Progenitor cell of endocrine pancreas (in vitro differentiated cells): ENCODE data around the gene MXRA7. TPM values are rescaled to one million over a fixed set of nuclear protein-coding genes. Genes with fewer than 3 reads are reported as not detected.

Experiments
- DNase-seq: peaks from one replicate; pipeline ENCODE4 v3.0.0; 2021; ENCODE audit warnings: low spot score; ENCODE audit not compliant: unreplicated experiment
- H3K27ac Mint-ChIP-seq: 2 replicates; pipeline ENCODE4 v1.8.0; 2021; ENCODE audit warnings: mild to moderate bottlenecking, moderate library complexity, mixed read lengths
- H3K27me3 Mint-ChIP-seq: 2 replicates; pipeline ENCODE4 v1.8.0; 2021; ENCODE audit warnings: mixed read lengths
- H3K36me3 Mint-ChIP-seq: 2 replicates; pipeline ENCODE4 v1.8.0; 2022; ENCODE audit warnings: mixed read lengths; ENCODE audit not compliant: insufficient read depth
- H3K4me1 Mint-ChIP-seq: 2 replicates; pipeline ENCODE4 v1.8.0; 2021; ENCODE audit warnings: low read depth, mixed read lengths
- H3K4me3 Mint-ChIP-seq: 2 replicates; pipeline ENCODE4 v1.8.0; 2021; ENCODE audit warnings: low read depth, mild to moderate bottlenecking, moderate library complexity, mixed read lengths
- H3K9me3 Mint-ChIP-seq: 2 replicates; pipeline ENCODE4 v1.8.0; 2021; ENCODE audit warnings: low read depth, mixed read lengths
- total RNA-seq: library from RNA; stranded (reverse); gene quantifications from 2 replicates; pipeline ENCODE4 v1.2.1, GENCODE V29; 2021
- TF ChIP-seq, protein P1 (sequence below): fragments of 200-600 bp; sonication (generic); IDR thresholded peaks from one replicate; pipeline ENCODE4 v1.5.0; 2021; ENCODE audit warnings: antibody characterized with exemption, mild to moderate bottlenecking; ENCODE audit not compliant: unreplicated experiment

Gene MXRA7
- total RNA-seq, 1 donor from 2014 or later: 94.9 TPM

DNA sequence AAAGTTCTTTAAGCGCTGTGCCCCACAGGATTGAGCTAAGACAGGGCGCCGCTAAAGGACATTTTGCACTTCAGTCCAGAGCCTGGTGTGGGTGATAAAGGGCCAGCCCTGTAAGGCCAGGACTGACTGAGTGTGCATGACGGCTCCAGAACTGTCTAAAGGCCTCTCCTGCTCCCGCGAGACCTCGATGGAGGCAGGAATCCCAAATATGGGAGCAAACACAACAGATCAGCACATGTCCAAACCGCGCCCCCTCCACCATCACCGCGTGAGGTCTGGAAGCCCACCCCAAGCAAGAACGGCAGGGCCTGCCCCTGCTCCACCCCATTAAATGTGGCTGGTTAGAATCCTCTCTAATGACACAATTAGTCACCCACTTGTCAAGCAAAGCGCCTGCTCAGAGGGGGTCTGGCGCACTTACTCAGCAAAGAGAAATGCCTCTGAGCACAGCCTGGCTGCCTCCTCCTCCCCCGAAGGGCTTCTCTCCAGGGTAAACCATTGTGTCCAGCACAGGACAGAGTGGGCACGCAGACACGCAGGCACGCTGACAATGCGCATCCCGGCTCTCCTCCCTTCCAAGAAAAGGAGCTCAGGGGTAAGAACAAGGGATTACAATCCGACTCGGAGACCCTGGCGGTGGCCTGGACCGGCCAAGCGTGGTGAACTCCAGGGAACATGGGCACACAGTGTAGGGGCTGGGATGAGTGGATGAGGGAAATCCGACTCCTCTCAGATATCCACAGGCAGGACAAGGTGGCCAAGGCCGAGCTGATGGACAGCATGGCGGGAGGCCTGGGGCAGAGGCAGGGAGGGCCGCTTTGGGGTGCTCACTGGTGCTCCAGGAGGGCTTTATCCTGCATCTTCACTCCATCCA is 1.5 kb downstream of the MXRA7 start:
- H3K36me3 Mint-ChIP-seq: peaks cover 7% of the 10 kb centered on the region
- H3K9me3 Mint-ChIP-seq: no peaks in the 10 kb centered on the region
- DNase-seq: peak; percentile 17
- no peaks in the 10 kb centered on the region for H3K27me3 Mint-ChIP-seq
- H3K4me3 Mint-ChIP-seq: peak overlapping the region; percentile 90
- H3K4me1 Mint-ChIP-seq: peaks cover 31% of the 10 kb centered on the region
- peak overlapping the region; percentile 98 for H3K27ac Mint-ChIP-seq
- TF ChIP-seq, protein P1, sequence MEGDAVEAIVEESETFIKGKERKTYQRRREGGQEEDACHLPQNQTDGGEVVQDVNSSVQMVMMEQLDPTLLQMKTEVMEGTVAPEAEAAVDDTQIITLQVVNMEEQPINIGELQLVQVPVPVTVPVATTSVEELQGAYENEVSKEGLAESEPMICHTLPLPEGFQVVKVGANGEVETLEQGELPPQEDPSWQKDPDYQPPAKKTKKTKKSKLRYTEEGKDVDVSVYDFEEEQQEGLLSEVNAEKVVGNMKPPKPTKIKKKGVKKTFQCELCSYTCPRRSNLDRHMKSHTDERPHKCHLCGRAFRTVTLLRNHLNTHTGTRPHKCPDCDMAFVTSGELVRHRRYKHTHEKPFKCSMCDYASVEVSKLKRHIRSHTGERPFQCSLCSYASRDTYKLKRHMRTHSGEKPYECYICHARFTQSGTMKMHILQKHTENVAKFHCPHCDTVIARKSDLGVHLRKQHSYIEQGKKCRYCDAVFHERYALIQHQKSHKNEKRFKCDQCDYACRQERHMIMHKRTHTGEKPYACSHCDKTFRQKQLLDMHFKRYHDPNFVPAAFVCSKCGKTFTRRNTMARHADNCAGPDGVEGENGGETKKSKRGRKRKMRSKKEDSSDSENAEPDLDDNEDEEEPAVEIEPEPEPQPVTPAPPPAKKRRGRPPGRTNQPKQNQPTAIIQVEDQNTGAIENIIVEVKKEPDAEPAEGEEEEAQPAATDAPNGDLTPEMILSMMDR: no peak

DNA sequence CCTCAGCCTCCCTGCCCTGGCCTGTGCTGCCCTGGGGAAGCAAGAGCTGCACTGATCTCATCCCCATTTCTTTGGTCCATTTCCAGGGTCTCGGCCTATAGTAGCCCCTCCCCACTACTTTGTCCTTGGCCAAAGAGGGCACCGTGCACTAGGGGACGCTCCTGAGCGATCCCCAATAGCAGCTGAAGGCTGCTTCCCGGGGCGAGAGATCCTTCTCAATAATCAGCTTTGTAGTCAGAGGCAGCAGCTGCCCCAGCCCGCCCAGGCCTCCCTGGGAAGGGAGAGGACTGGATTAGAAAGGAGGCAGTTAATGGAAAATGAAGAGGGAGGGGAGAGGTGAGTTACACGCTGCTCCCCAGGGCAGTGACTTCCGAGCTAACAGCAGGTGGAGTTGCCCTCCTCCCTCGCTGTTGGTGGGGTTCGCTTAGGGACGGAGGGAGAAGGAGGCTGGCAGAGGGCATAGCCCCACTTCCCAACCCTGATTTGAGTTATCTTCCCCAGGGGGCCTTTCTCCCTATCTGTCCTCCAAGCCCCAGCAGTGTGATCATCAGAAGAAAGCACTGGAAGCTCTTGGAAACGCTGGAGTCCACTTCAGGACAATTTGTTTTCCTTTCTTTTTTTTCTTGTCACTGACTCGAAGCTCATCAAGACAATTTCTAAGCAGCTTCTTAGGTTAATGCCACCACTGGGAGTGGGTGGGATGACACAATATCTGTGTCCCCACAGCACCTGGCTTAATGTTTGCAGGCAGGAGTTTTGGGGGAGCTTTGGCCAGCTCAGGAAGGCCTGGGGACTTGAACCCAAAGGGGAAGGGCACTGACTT is 2.6 kb downstream of the MXRA7 start:
- peak overlapping the region; percentile 90 for H3K4me3 Mint-ChIP-seq
- no peaks in the 10 kb centered on the region for H3K9me3 Mint-ChIP-seq
- H3K36me3 Mint-ChIP-seq: peaks cover 3% of the 10 kb centered on the region
- peak overlapping the region; percentile 98 for H3K27ac Mint-ChIP-seq
- TF ChIP-seq, protein P1: peak; percentile 55
- peaks cover 31% of the 10 kb centered on the region for H3K4me1 Mint-ChIP-seq
- H3K27me3 Mint-ChIP-seq: no peaks in the 10 kb centered on the region
- DNase-seq: peak; percentile 38

DNA sequence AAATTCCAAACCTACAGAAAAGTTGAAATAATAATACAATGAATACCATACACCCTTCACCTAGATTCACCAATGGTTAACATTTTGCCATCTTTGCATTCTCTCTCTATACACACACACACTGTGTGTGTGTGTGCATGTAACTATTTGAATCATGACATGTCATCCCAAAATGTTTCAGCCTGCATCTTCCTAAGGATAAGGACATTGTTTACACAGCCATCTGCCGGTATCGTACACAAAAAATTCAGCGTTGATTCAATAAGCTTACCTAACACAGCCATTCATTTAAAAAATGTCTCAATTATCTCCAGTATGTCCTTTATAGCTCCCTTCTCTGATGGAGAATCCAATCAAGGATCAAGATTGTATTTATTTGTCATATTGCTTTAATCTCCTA is 3.9 kb downstream of the MXRA7 start:
- Mint-ChIP-seq H3K27ac (no peak overlapping the region), H3K27me3 (no peaks in the 10 kb centered on the region), H3K4me3 (no peak overlapping the region), H3K36me3 (peaks cover 3% of the 10 kb centered on the region), H3K9me3 (no peaks in the 10 kb centered on the region), H3K4me1 (peaks cover 33% of the 10 kb centered on the region)
- no peak for DNase-seq
- TF ChIP-seq, protein P1: no peak

DNA sequence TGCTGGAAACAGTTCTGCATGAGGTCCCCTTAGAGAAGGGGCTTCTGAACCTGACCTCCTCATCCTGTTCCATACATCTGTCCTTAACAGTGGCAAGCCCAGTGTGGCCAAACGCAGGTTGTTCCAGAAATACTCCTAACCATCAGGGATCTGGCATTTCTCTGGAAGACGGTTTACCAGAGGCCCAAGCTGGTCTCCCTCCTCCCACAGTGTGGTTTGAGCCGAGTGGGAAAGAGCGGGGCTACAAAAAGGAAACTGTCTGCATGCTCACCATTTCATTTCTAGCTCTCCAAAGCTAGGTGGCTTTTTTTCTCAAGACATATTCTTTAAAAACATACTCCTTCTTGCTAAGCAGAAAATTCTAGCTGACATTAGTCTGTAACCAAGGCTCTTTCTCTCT is 6.0 kb downstream of the MXRA7 start:
- Mint-ChIP-seq H3K27me3 (no peaks in the 10 kb centered on the region), H3K4me3 (no peak overlapping the region), H3K27ac (no peak overlapping the region), H3K36me3 (peaks cover 3% of the 10 kb centered on the region), H3K9me3 (no peaks in the 10 kb centered on the region), H3K4me1 (peaks cover 40% of the 10 kb centered on the region)
- DNase-seq: no peak
- TF ChIP-seq, protein P1: no peak

DNA sequence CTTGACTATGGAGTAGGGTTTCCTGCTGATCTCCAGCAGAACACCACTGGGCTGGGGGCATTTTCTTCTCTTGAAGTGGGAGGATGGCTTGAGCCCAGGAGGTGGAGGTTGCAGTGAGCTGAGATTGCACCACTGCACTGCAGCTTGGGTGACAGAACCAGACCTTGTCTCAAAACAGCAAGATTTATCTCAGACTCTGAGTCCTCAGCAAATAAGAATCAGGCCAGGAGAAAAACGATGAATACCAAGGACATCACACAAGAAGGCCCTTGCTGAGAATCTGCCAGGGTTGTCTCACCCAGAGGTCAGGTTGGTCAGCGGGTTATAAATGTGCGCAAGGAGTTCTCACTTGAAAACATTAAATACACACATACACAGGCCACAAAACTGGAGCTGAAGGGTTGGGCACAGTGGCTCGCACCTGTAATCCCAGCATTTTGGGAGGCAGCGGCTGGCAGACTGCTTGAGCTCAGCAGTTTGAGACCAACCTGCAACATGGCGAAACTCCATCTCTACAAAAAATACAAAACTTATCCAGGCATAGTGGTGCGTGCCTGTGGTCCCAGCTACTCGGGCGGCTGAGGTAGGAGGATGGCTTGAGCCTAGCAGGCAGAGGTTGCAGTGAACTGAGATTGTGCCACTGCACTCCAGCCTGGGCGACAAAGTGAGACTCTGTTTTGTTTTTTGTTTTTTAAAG is 7.7 kb downstream of the MXRA7 start:
- TF ChIP-seq, protein P1: no peak
- peaks cover 3% of the 10 kb centered on the region for H3K36me3 Mint-ChIP-seq
- no peak overlapping the region for H3K27ac Mint-ChIP-seq
- DNase-seq: no peak
- H3K27me3 Mint-ChIP-seq: no peaks in the 10 kb centered on the region
- no peaks in the 10 kb centered on the region for H3K9me3 Mint-ChIP-seq
- H3K4me1 Mint-ChIP-seq: peaks cover 26% of the 10 kb centered on the region
- no peak overlapping the region for H3K4me3 Mint-ChIP-seq
